GM12878 (cell line): Measurements from ENCODE around the gene PRSS33. TPM values are rescaled to one million over a fixed set of nuclear protein-coding genes. Genes with fewer than 3 reads are reported as not detected.

Source experiments
- ATF3 ChIP-seq: IDR thresholded peaks from 2 replicates; pipeline ENCODE4 v1.6.1; 2011; ENCODE audit warnings: low read depth, mild to moderate bottlenecking, low read length, moderate library complexity, borderline replicate concordance; ENCODE audit errors: extremely low read depth
- BCL11A ChIP-seq: IDR thresholded peaks from 2 replicates; pipeline ENCODE4 v1.6.1; 2011; ENCODE audit warnings: low read depth, low read length
- CTCF ChIP-seq, 3 experiments: IDR thresholded peaks in 2 of 3; conservative IDR thresholded peaks in 1 of 3; 2 replicates each; pipeline ENCODE4 v1.5.1; 2011; ENCODE audit warnings: low read depth in 3 of 3, low read length in 3 of 3, mild to moderate bottlenecking in 3 of 3, control low read depth in 2 of 3, moderate library complexity in 2 of 3, inconsistent platforms in 1 of 3, mixed read lengths in 1 of 3; ENCODE audit not compliant: control insufficient read depth in 2 of 3, insufficient read depth in 1 of 3; ENCODE audit errors: extremely low read depth in 1 of 3
- E2F4 ChIP-seq: IDR thresholded peaks from 2 replicates; pipeline ENCODE4 v1.6.1; 2012; ENCODE audit warnings: low read depth, low read length, improper control_type of control experiment
- HDAC6 ChIP-seq: fragments of 200-600 bp; sonication (generic); IDR thresholded peaks from one replicate; pipeline ENCODE4 v1.8.0; 2017; ENCODE audit warnings: antibody characterized with exemption; ENCODE audit not compliant: unreplicated experiment
- PAX5 ChIP-seq: IDR thresholded peaks from 2 replicates; pipeline ENCODE4 v1.6.1; 2011; ENCODE audit warnings: low read depth, low read length, borderline replicate concordance
- POU2F2 ChIP-seq: IDR thresholded peaks from 3 replicates; pipeline ENCODE4 v1.6.1; 2011; ENCODE audit warnings: low read depth, mild to moderate bottlenecking, low read length, borderline replicate concordance
- RAD51 ChIP-seq: fragments of 450-650 bp; IDR thresholded peaks from 2 replicates; pipeline ENCODE4 v1.6.1; 2016; ENCODE audit warnings: moderate library complexity, mild to moderate bottlenecking, inconsistent platforms
- RELA ChIP-seq: fragments of 450-650 bp; IDR thresholded peaks from 2 replicates; pipeline ENCODE4 v1.8.0; 2014; ENCODE audit warnings: borderline replicate concordance; ENCODE audit not compliant: partially characterized antibody
- STAT3 ChIP-seq: IDR thresholded peaks from 2 replicates; pipeline ENCODE4 v1.6.1; 2011; ENCODE audit warnings: low read depth, low read length, improper control_type of control experiment
- TBL1XR1 ChIP-seq: IDR thresholded peaks from 2 replicates; pipeline ENCODE4 v1.6.1; 2012; ENCODE audit warnings: low read depth, low read length, improper control_type of control experiment
- ZNF24 ChIP-seq: fragments of 450-650 bp; IDR thresholded peaks from 2 replicates; pipeline ENCODE4 v1.6.1; 2017; ENCODE audit warnings: antibody characterized with exemption, mild to moderate bottlenecking
- ZNF687 ChIP-seq: fragments of 450-650 bp; IDR thresholded peaks from 2 replicates; pipeline ENCODE4 v1.6.1; 2017; ENCODE audit warnings: mild to moderate bottlenecking, moderate library complexity
- polyA plus RNA-seq, 11 experiments: library from polyadenylated mRNA; depleted of rRNA in 4 of 11; unstranded in 6 of 11; stranded (reverse) in 5 of 11; fragments of >200 nt; fragmentation: Nextera tagmentation in 4 of 11; fragmentation: Illumina TruSeq in 1 of 11; extraction: Ambion mirVana in 4 of 11; extraction: Trizol in 1 of 11; gene quantifications; 1 replicate in 1 of 11; 2 replicates in 10 of 11; pipeline versions ENCODE4 v1.2.1 to v1.2.3, GENCODE V29; 2011 to 2016; ENCODE audit warnings: inconsistent platforms in 2 of 11, missing spikeins in 2 of 11, low read depth in 1 of 11
- total RNA-seq, 4 experiments: library from RNA; depleted of rRNA in 3 of 4; stranded (reverse); fragments of >200 nt in 3 of 4; fragmentation: Illumina TruSeq in 1 of 4; extraction: Trizol in 1 of 4; gene quantifications; 2 replicates each; pipeline versions ENCODE4 v1.2.1 to v1.2.3, GENCODE V29; 2013 to 2021

PRSS33 gene
- total and polyA plus RNA-seq, 10 of the 15 experiments (the other 5 are each of a cell fraction or from before 2014, with no cell fraction given), result not detected

- TF ChIP-seq ZNF687 (no peak), ZNF24 (no peak), BCL11A (no peak), E2F4 (no peak), ATF3 (no peak), STAT3 (no peak), PAX5 (no peak), POU2F2 (0 out of 3 replicates have a peak, but pooled peaks have one; percentile 4), RAD51 (no peak), RELA (no peak), CTCF (IDR thresholded peaks at IDR 0.05 in 2 of 3, conservative IDR thresholded peaks at IDR 0.05 in 1 of 3; ENCODE audit: control insufficient read depth in 2 of 3, extremely low read depth in 1 of 3, insufficient read depth in 1 of 3, low read depth in 3 of 3, low read length in 3 of 3) (0 out of 6 replicates have a peak, but pooled peaks of 1 of the 3 experiments have one; percentile 9), HDAC6 (no peak), TBL1XR1 (no peak)
- TF ChIP-seq, all 136 proteins: peak for 6
Measured at GRCh38 chr16:2770057-2770951, 17.1 kb downstream of the PRSS33 start (continued).
